H1 (cell line): ENCODE results near the gene CRTC1.

Source experiments
- ATF3 ChIP-seq: IDR thresholded peaks from 2 replicates; pipeline ENCODE4 v1.6.1; 2011; ENCODE audit warnings: low read depth, mild to moderate bottlenecking, low read length; ENCODE audit not compliant: insufficient read depth
- CBX8 ChIP-seq: fragments of 300-800, 300-1000 bp; sonication (generic); IDR thresholded peaks from 2 replicates; pipeline ENCODE4 v1.7.1; 2016; ENCODE audit warnings: low read depth, low read length, borderline replicate concordance
- CREB1 ChIP-seq: IDR thresholded peaks from 2 replicates; pipeline ENCODE4 v1.6.1; 2012; ENCODE audit warnings: inconsistent platforms
- CTCF ChIP-seq, 3 experiments: IDR thresholded peaks; 1 replicate in 2 of 3; 2 replicates in 1 of 3; pipeline versions ENCODE4 v1.5.1 to v1.6.1; 2011; ENCODE audit warnings: low read length in 3 of 3, mild to moderate bottlenecking in 3 of 3, inconsistent platforms in 2 of 3, low read depth in 1 of 3, moderate library complexity in 1 of 3; ENCODE audit not compliant: insufficient read depth in 1 of 3; ENCODE audit errors: control extremely low read depth in 1 of 3
- POLR2A ChIP-seq, 2 experiments: IDR thresholded peaks; 1 replicate in 1 of 2; 2 replicates in 1 of 2; pipeline ENCODE4 v1.6.1; 2011; ENCODE audit warnings: low read depth in 2 of 2, low read length in 2 of 2, mild to moderate bottlenecking in 2 of 2; ENCODE audit errors: control extremely low read depth in 1 of 2
- POLR2AphosphoS5 ChIP-seq: IDR thresholded peaks from 2 replicates; pipeline ENCODE4 v1.6.1; 2011; ENCODE audit warnings: low read depth, low read length
- RAD21 ChIP-seq, 2 experiments: IDR thresholded peaks in 1 of 2; conservative IDR thresholded peaks in 1 of 2; 2 replicates each; pipeline ENCODE4 v1.6.1; 2011; ENCODE audit warnings: low read depth in 2 of 2, low read length in 2 of 2, improper control_type of control experiment in 1 of 2, inconsistent platforms in 1 of 2, mild to moderate bottlenecking in 1 of 2, moderate library complexity in 1 of 2

- TF ChIP-seq POLR2AphosphoS5 (no peak), CTCF (IDR thresholded peaks at IDR 0.05; ENCODE audit: control extremely low read depth in 1 of 3, insufficient read depth in 1 of 3, low read depth in 1 of 3, low read length in 3 of 3) (no peak), ATF3 (no peak), POLR2A (IDR thresholded peaks at IDR 0.05; ENCODE audit: control extremely low read depth in 1 of 2, low read depth in 2 of 2, low read length in 2 of 2) (no peak), RAD21 (IDR thresholded peaks at IDR 0.05 in 1 of 2, conservative IDR thresholded peaks at IDR 0.05 in 1 of 2; ENCODE audit: low read depth in 2 of 2, low read length in 2 of 2) (no peak), CREB1 (no peak), CBX8 (no peak)
These were observed 20.6 kb downstream of the CRTC1 start for GRCh38 chr19:18704054-18704453.
